ENCODE results near the gene DLX3.

DNA sequence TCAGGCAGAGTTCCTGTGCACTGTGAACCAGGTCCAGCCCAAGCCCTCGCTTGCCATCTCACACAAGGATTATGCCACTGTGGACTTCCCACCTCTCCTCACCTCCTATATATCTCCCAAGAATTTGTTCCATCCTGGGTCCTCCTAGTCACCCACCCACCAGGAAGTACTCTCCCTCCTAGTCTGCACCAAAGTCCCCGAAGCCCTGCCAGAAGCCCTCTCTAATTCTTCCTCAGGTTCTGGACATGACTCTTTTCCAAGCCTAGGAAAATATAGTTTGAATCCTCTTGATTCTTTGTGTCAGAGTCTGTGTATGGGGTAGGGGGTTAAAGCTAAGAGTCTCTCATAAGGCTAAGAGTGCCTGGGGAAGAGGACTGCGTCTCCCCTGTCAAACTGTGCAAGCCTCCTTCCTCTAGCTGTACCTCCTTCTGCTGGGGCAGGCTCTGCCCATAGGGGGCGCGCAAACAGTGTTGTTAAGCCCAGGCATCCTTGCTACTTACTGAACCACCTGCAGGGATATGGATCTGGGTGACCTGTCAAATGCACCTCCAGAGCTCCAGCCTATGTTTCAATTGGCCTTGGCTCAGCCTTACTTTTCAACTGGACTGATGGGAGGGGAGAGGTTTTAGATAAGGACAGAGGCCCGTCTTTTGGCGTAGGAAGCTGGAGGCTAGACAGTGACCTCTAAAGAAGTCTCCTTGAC lies 42.7 kb downstream of the DLX3 start:
- TF ChIP-seq, protein P1, sequence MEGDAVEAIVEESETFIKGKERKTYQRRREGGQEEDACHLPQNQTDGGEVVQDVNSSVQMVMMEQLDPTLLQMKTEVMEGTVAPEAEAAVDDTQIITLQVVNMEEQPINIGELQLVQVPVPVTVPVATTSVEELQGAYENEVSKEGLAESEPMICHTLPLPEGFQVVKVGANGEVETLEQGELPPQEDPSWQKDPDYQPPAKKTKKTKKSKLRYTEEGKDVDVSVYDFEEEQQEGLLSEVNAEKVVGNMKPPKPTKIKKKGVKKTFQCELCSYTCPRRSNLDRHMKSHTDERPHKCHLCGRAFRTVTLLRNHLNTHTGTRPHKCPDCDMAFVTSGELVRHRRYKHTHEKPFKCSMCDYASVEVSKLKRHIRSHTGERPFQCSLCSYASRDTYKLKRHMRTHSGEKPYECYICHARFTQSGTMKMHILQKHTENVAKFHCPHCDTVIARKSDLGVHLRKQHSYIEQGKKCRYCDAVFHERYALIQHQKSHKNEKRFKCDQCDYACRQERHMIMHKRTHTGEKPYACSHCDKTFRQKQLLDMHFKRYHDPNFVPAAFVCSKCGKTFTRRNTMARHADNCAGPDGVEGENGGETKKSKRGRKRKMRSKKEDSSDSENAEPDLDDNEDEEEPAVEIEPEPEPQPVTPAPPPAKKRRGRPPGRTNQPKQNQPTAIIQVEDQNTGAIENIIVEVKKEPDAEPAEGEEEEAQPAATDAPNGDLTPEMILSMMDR (IDR thresholded peaks at IDR 0.05): peak; percentile 76 to 86
- no peak for TF ChIP-seq POLR2AphosphoS5 (IDR thresholded peaks at IDR 0.05)
